Muscle layer of duodenum (tissue), 2 donors: ENCODE results near the gene SHISA4.

ENCODE experiments used
- H3K27ac ChIP-seq: one replicate; pipeline ENCODE4 v1.7.0; 2013; ENCODE audit warnings: mild to moderate bottlenecking, low read length
- H3K27me3 ChIP-seq: one replicate; pipeline ENCODE4 v1.7.0; 2013; ENCODE audit warnings: low read depth, mild to moderate bottlenecking, control low read depth, low read length
- H3K36me3 ChIP-seq, 2 donors: one replicate each; pipeline ENCODE4 v1.7.0; 2013; ENCODE audit warnings: low read length in 2 of 2, control low read depth in 1 of 2, mild to moderate bottlenecking in 1 of 2; ENCODE audit not compliant: insufficient read depth in 2 of 2, control insufficient read depth in 1 of 2
- H3K4me1 ChIP-seq, 2 donors: one replicate each; pipeline ENCODE4 v1.7.0; 2013; ENCODE audit warnings: low read length in 2 of 2, mild to moderate bottlenecking in 2 of 2, control low read depth in 1 of 2, moderate library complexity in 1 of 2; ENCODE audit not compliant: insufficient read depth in 2 of 2, control insufficient read depth in 1 of 2
- H3K4me3 ChIP-seq, 2 donors: one replicate each; pipeline ENCODE4 v1.7.0; 2013; ENCODE audit warnings: low read length in 2 of 2, low read depth in 1 of 2, mild to moderate bottlenecking in 1 of 2
- H3K9me3 ChIP-seq, 2 donors: one replicate each; pipeline ENCODE4 v1.7.0; 2013; ENCODE audit warnings: low read length in 2 of 2, control low read depth in 1 of 2, mild to moderate bottlenecking in 1 of 2; ENCODE audit not compliant: control insufficient read depth in 1 of 2
- donor health status: healthy.

SHISA4 gene

GRCh38 chr1:201891451-201892045, 2.9 kb downstream of the SHISA4 start:
- Histone ChIP-seq H3K4me1 (peaks cover 0 to 26% of the 10 kb centered on the region in 2 donors), H3K27me3 (peaks cover 5% of the 10 kb centered on the region), H3K4me3 (no peak overlapping the region), H3K27ac (no peak overlapping the region), H3K9me3 (no peaks in the 10 kb centered on the region), H3K36me3 (peaks cover 3 to 6% of the 10 kb centered on the region in 2 donors)

- no peaks in the 10 kb centered on the region for H3K9me3 ChIP-seq
- H3K4me1 ChIP-seq = peaks cover 0 to 31% of the 10 kb centered on the region in 2 donors
- H3K36me3 ChIP-seq = peaks cover 6 to 8% of the 10 kb centered on the region in 2 donors
- H3K27ac ChIP-seq = no peak overlapping the region
- H3K4me3 ChIP-seq = no peak overlapping the region
- peaks cover 5% of the 10 kb centered on the region for H3K27me3 ChIP-seq
Measured at GRCh38 chr1:201892211-201892610, 3.5 kb downstream of the SHISA4 start.

GRCh38 chr1:201893431-201893830, 4.7 kb downstream of the SHISA4 start:
- Histone ChIP-seq H3K27me3 (peaks cover 5% of the 10 kb centered on the region), H3K36me3 (peaks cover 8 to 18% of the 10 kb centered on the region in 2 donors), H3K4me3 (no peak overlapping the region), H3K4me1 (peaks cover 0 to 32% of the 10 kb centered on the region in 2 donors), H3K27ac (no peak overlapping the region), H3K9me3 (no peaks in the 10 kb centered on the region)

- Histone ChIP-seq H3K4me3 (no peak overlapping the region), H3K27ac (no peak overlapping the region)
Measured at GRCh38 chr1:201894343-201895119, 5.8 kb downstream of the SHISA4 start.

GRCh38 chr1:201895120-201895665, 6.5 kb downstream of the SHISA4 start:
- Histone ChIP-seq H3K9me3 (no peaks in the 10 kb centered on the region), H3K27ac (no peak overlapping the region), H3K4me1 (peaks cover 0 to 37% of the 10 kb centered on the region in 2 donors), H3K4me3 (no peak overlapping the region), H3K36me3 (peaks cover 8 to 26% of the 10 kb centered on the region in 2 donors), H3K27me3 (peaks cover 5% of the 10 kb centered on the region)

More at GRCh38 chr1:201894343-201895119, 5.8 kb downstream of the SHISA4 start:
- H3K36me3 ChIP-seq = peaks cover 8 to 25% of the 10 kb centered on the region in 2 donors
- peaks cover 0 to 34% of the 10 kb centered on the region in 2 donors for H3K4me1 ChIP-seq
- H3K9me3 ChIP-seq = no peaks in the 10 kb centered on the region
- peaks cover 5% of the 10 kb centered on the region for H3K27me3 ChIP-seq

- peak overlapping the region; percentile 84 for H3K27ac ChIP-seq
- no peaks in the 10 kb centered on the region for H3K9me3 ChIP-seq
- no peaks in the 10 kb centered on the region for H3K27me3 ChIP-seq
- no peak overlapping the region for H3K4me3 ChIP-seq
- H3K4me1 ChIP-seq = peaks cover 0 to 47% of the 10 kb centered on the region in 2 donors
- H3K36me3 ChIP-seq = peaks cover 8 to 29% of the 10 kb centered on the region in 2 donors
Measured at GRCh38 chr1:201895913-201896807, 7.5 kb downstream of the SHISA4 start.

GRCh38 chr1:201896951-201897391, 8.3 kb downstream of the SHISA4 start:
- H3K4me3 ChIP-seq = no peak overlapping the region
- no peaks in the 10 kb centered on the region for H3K9me3 ChIP-seq
- no peaks in the 10 kb centered on the region for H3K27me3 ChIP-seq
- peaks cover 0 to 48% of the 10 kb centered on the region in 2 donors for H3K4me1 ChIP-seq
- H3K36me3 ChIP-seq = peaks cover 8 to 26% of the 10 kb centered on the region in 2 donors
- H3K27ac ChIP-seq = peak overlapping the region; percentile 84

- H3K9me3 ChIP-seq = no peaks in the 10 kb centered on the region
- H3K4me1 ChIP-seq = peaks cover 0 to 52% of the 10 kb centered on the region in 2 donors
- H3K27ac ChIP-seq = peak overlapping the region; percentile 24
- H3K36me3 ChIP-seq = peaks cover 8 to 23% of the 10 kb centered on the region in 2 donors
- no peak overlapping the region for H3K4me3 ChIP-seq
- H3K27me3 ChIP-seq = no peaks in the 10 kb centered on the region
Measured at GRCh38 chr1:201898240-201898894, 9.7 kb downstream of the SHISA4 start.

GRCh38 chr1:201898992-201899391, 10.3 kb downstream of the SHISA4 start:
- Histone ChIP-seq H3K36me3 (peaks cover 8 to 23% of the 10 kb centered on the region in 2 donors), H3K27me3 (no peaks in the 10 kb centered on the region), H3K4me3 (no peak overlapping the region), H3K27ac (peak overlapping the region; percentile 24), H3K4me1 (peaks cover 0 to 52% of the 10 kb centered on the region in 2 donors), H3K9me3 (no peaks in the 10 kb centered on the region)

GRCh38 chr1:201899683-201900429, 11.2 kb downstream of the SHISA4 start:
- peak overlapping the region; percentile 34 for H3K27ac ChIP-seq
- H3K4me3 ChIP-seq = peak overlapping the region in 1 of 2 donors; percentile 27
- H3K36me3 ChIP-seq = peaks cover 8 to 23% of the 10 kb centered on the region in 2 donors
- no peaks in the 10 kb centered on the region for H3K9me3 ChIP-seq
- H3K4me1 ChIP-seq = peaks cover 0 to 52% of the 10 kb centered on the region in 2 donors
- no peaks in the 10 kb centered on the region for H3K27me3 ChIP-seq
